HL-60/S4 (cell line): Measurements from ENCODE around the gene RTP4.
"Not testable (repeated sequence)": the region's sequence is repeated elsewhere in the genome, so short reads cannot be mapped to it uniquely, and the experiment has no call there.

Experiments
- in situ Hi-C: fragments of 300-500 bp; cut with MboI; formaldehyde crosslinking; loops from 2 replicates; pipeline ENCODE4 v1.14.3; 2022; ENCODE audit warnings: low sequenced_read_pairs

Gene RTP4

GRCh38 chr3:187367561-187368103 is 553 bp upstream of the RTP4 start:
- in situ Hi-C loops = no loop called here

- in situ Hi-C loops = no loop called here
These were observed 883 bp downstream of the RTP4 start for GRCh38 chr3:187369089-187369447.

- in situ Hi-C loops = no loop called here
These were observed 1.9 kb downstream of the RTP4 start for GRCh38 chr3:187370051-187370450.

- in situ Hi-C loops = no loop called here
These were observed 7.4 kb downstream of the RTP4 start for GRCh38 chr3:187375581-187375980.

GRCh38 chr3:187377842-187378241 is 9.7 kb downstream of the RTP4 start:
- in situ Hi-C loops = no loop called here

- in situ Hi-C loops = no loop called here
These were observed 14.5 kb downstream of the RTP4 start for GRCh38 chr3:187382609-187383151.

GRCh38 chr3:187383246-187383645 is 15.1 kb downstream of the RTP4 start:
- in situ Hi-C loops = no loop called here

GRCh38 chr3:187385296-187385695 is 17.1 kb downstream of the RTP4 start:
- in situ Hi-C loops = no loop called here

GRCh38 chr3:187396661-187397060 is 28.5 kb downstream of the RTP4 start:
- in situ Hi-C loops = no loop called here

- in situ Hi-C loops = no loop called here
These were observed 30.8 kb downstream of the RTP4 start for GRCh38 chr3:187398955-187399354.

GRCh38 chr3:187400756-187401155 is 32.6 kb downstream of the RTP4 start:
- in situ Hi-C loops = no loop called here

- in situ Hi-C loops = no loop called here
These were observed 33.7 kb downstream of the RTP4 start for GRCh38 chr3:187401856-187402255.

- in situ Hi-C loops = no loop called here
These were observed 35.6 kb downstream of the RTP4 start for GRCh38 chr3:187403768-187404288.

GRCh38 chr3:187406927-187407326 is 38.7 kb downstream of the RTP4 start:
- in situ Hi-C loops = no loop called here

- in situ Hi-C loops = not testable (repeated sequence)
These were observed 44.0 kb downstream of the RTP4 start for GRCh38 chr3:187411991-187412781.
